GM23338 (cell line): Measurements from ENCODE around the gene C3orf70.

Experiments
- CREB1 ChIP-seq: fragments of 250-450 bp; sonication (Bioruptor Pico); IDR thresholded peaks from 2 replicates; pipeline ENCODE4 v1.5.0; 2020; ENCODE audit warnings: low read depth, mild to moderate bottlenecking, moderate library complexity
- CTCF ChIP-seq, 2 experiments: fragments of 200-600 bp in 1 of 2; sonication (generic) in 1 of 2; conservative IDR thresholded peaks; 2 replicates each; pipeline versions ENCODE4 v1.5.1 to v1.6.1; 2016 to 2017; ENCODE audit warnings: antibody characterized with exemption in 2 of 2, low read depth in 2 of 2, mild to moderate bottlenecking in 2 of 2, moderate library complexity in 1 of 2
- ETS1 ChIP-seq: IDR thresholded peaks from 2 replicates; pipeline ENCODE4 v1.6.1; 2016; ENCODE audit warnings: antibody characterized with exemption
- EZH2 ChIP-seq: fragments of 200-600 bp; sonication (generic); IDR thresholded peaks from one replicate; pipeline ENCODE4 v1.8.0; 2017; ENCODE audit warnings: antibody characterized with exemption, mild to moderate bottlenecking, low read depth; ENCODE audit not compliant: unreplicated experiment
- EZH2phosphoT487 ChIP-seq: fragments of 200-600 bp; sonication (generic); IDR thresholded peaks from one replicate; pipeline ENCODE4 v1.8.1; 2018; ENCODE audit warnings: antibody characterized with exemption; ENCODE audit not compliant: unreplicated experiment
- NANOG ChIP-seq: IDR thresholded peaks from 2 replicates; pipeline ENCODE4 v1.6.1; 2016; ENCODE audit warnings: antibody characterized with exemption, borderline replicate concordance
- POLR2AphosphoS5 ChIP-seq: IDR thresholded peaks from 2 replicates; pipeline ENCODE4 v1.6.1; 2016; ENCODE audit warnings: antibody characterized with exemption, low read depth
- TF ChIP-seq, protein P1 (sequence below): IDR thresholded peaks from one replicate; pipeline ENCODE4 v1.6.1; 2018; ENCODE audit warnings: antibody characterized with exemption; ENCODE audit not compliant: unreplicated experiment

DNA sequence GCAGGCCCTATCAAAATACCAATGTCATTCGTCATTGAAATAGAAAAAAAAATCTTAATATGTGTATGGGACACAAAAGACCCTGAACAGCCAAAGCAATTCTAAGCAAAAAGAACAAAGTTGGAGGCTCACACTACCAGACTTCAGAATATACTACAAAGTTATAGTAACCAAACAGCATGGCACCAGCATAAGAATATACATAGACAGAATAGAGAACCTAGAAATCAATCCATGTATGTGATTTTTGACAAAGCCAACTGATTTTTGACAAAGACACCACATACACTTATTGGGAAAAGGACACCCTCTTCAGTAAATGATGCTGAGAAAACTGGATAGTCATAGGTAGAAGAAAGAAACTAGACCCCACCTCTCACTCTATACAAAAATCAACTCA is 95.0 kb downstream of the C3orf70 start:
- TF ChIP-seq EZH2: no peak
- TF ChIP-seq CREB1: no peak
- TF ChIP-seq CTCF (conservative IDR thresholded peaks at IDR 0.05; ENCODE audit: low read depth in 2 of 2): no peak
- no peak for TF ChIP-seq ETS1
- no peak for TF ChIP-seq NANOG
- no peak for TF ChIP-seq EZH2phosphoT487
- TF ChIP-seq POLR2AphosphoS5: no peak
- TF ChIP-seq, protein P1, sequence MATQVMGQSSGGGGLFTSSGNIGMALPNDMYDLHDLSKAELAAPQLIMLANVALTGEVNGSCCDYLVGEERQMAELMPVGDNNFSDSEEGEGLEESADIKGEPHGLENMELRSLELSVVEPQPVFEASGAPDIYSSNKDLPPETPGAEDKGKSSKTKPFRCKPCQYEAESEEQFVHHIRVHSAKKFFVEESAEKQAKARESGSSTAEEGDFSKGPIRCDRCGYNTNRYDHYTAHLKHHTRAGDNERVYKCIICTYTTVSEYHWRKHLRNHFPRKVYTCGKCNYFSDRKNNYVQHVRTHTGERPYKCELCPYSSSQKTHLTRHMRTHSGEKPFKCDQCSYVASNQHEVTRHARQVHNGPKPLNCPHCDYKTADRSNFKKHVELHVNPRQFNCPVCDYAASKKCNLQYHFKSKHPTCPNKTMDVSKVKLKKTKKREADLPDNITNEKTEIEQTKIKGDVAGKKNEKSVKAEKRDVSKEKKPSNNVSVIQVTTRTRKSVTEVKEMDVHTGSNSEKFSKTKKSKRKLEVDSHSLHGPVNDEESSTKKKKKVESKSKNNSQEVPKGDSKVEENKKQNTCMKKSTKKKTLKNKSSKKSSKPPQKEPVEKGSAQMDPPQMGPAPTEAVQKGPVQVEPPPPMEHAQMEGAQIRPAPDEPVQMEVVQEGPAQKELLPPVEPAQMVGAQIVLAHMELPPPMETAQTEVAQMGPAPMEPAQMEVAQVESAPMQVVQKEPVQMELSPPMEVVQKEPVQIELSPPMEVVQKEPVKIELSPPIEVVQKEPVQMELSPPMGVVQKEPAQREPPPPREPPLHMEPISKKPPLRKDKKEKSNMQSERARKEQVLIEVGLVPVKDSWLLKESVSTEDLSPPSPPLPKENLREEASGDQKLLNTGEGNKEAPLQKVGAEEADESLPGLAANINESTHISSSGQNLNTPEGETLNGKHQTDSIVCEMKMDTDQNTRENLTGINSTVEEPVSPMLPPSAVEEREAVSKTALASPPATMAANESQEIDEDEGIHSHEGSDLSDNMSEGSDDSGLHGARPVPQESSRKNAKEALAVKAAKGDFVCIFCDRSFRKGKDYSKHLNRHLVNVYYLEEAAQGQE: no peak
